Stimulated activated naive CD8-positive, alpha-beta T cell treated with anti-CD3 and anti-CD28 coated beads, Interleukin-15, Interleukin-2, amounts not matched to agents 100 U/mL and 50 U/mL, for 24 hours (primary cell): ENCODE data around the gene PAX5.

Experiments used
- ATAC-seq: fragments of 150-1000 bp; cut with Tn5 transposase; one replicate; pipeline ENCODE4 v1.10.0; 2021
- DNase-seq: peaks from one replicate; pipeline ENCODE4 v3.0.0; 2021

The PAX5 gene

GRCh38 chr9:36961051-36961450, 73.0 kb downstream of the PAX5 start:
- DNase-seq (no peak), ATAC-seq (no peak)

- DNase-seq (no peak), ATAC-seq (no peak)
Measured at GRCh38 chr9:36960575-36960955, 73.5 kb downstream of the PAX5 start.

GRCh38 chr9:36959681-36960574, 74.1 kb downstream of the PAX5 start:
- DNase-seq (no peak), ATAC-seq (no peak)

- DNase-seq, result no peak
- ATAC-seq, result no peak
Measured at GRCh38 chr9:36956908-36957307, 77.2 kb downstream of the PAX5 start.

- DNase-seq (no peak), ATAC-seq (no peak)
Measured at GRCh38 chr9:36950389-36950788, 83.7 kb downstream of the PAX5 start.

- DNase-seq (no peak), ATAC-seq (no peak)
Measured at GRCh38 chr9:36949466-36949865, 84.6 kb downstream of the PAX5 start.

- DNase-seq, result no peak
Measured at GRCh38 chr9:36948051-36948450, 86.0 kb downstream of the PAX5 start.

GRCh38 chr9:36946653-36947052, 87.4 kb downstream of the PAX5 start:
- DNase-seq, result no peak
- ATAC-seq, result no peak

More at GRCh38 chr9:36948051-36948450, 86.0 kb downstream of the PAX5 start:
- no peak for ATAC-seq

GRCh38 chr9:36945999-36946398, 88.1 kb downstream of the PAX5 start:
- no peak for DNase-seq
- no peak for ATAC-seq

- ATAC-seq (no peak), DNase-seq (no peak)
Measured at GRCh38 chr9:36942891-36943290, 91.2 kb downstream of the PAX5 start.

GRCh38 chr9:36941441-36941840, 92.6 kb downstream of the PAX5 start:
- DNase-seq (no peak), ATAC-seq (no peak)

GRCh38 chr9:36940881-36941280, 93.2 kb downstream of the PAX5 start:
- ATAC-seq, result no peak
- DNase-seq, result no peak

GRCh38 chr9:36940500-36940853, 93.6 kb downstream of the PAX5 start:
- DNase-seq (no peak), ATAC-seq (no peak)

- ATAC-seq (no peak), DNase-seq (no peak)
Measured at GRCh38 chr9:36939655-36940499, 94.2 kb downstream of the PAX5 start.

- DNase-seq (no peak), ATAC-seq (no peak)
Measured at GRCh38 chr9:36939214-36939613, 94.9 kb downstream of the PAX5 start.

- no peak for ATAC-seq
- no peak for DNase-seq
Measured at GRCh38 chr9:36938617-36939016, 95.5 kb downstream of the PAX5 start.

- ATAC-seq, result no peak
Measured at GRCh38 chr9:36937951-36938350, 96.1 kb downstream of the PAX5 start.

GRCh38 chr9:36937346-36937745, 96.7 kb downstream of the PAX5 start:
- ATAC-seq (no peak), DNase-seq (no peak)

More at GRCh38 chr9:36937951-36938350, 96.1 kb downstream of the PAX5 start:
- DNase-seq, result no peak

GRCh38 chr9:36936498-36936831, 97.6 kb downstream of the PAX5 start:
- DNase-seq, result no peak
- ATAC-seq, result no peak

GRCh38 chr9:36935768-36936497, 98.1 kb downstream of the PAX5 start:
- DNase-seq (no peak), ATAC-seq (peak; percentile 24)

GRCh38 chr9:36935332-36935731, 98.7 kb downstream of the PAX5 start:
- DNase-seq (no peak), ATAC-seq (peak; percentile 19)

GRCh38 chr9:36934478-36935065, 99.5 kb downstream of the PAX5 start:
- ATAC-seq, result no peak
- DNase-seq, result no peak
